NCI-H446 (cell line): ENCODE measurements around the gene GPR179.

Experiments
- DNase-seq, 2 experiments: peaks; one replicate each; lab custom pipeline; 2025; lab: John Stamatoyannopoulos, UW

Gene GPR179

GRCh38 chr17:38343608-38344419 lies at the start of gene GPR179:
Gene GPR179, minus strand, starts transcription at chr17:38343956. Its CDS starts 167 bp downstream, at chr17:38343789.
- DNase-seq, result no peak

- DNase-seq, result no peak
Measured at GRCh38 chr17:38379448-38379847, 35.7 kb upstream of the GPR179 start.

GRCh38 chr17:38369124-38369886 lies 25.5 kb upstream of the GPR179 start:
- DNase-seq, result no peak

- DNase-seq, result no peak
Measured at GRCh38 chr17:38364741-38365140, 21.0 kb upstream of the GPR179 start.

GRCh38 chr17:38363016-38363415 lies 19.3 kb upstream of the GPR179 start:
- DNase-seq, result no peak

GRCh38 chr17:38361694-38362465 lies 18.1 kb upstream of the GPR179 start:
- no peak for DNase-seq

- DNase-seq, result peak; percentile 34 to 71
Measured at GRCh38 chr17:38358586-38359513, 15.1 kb upstream of the GPR179 start.

GRCh38 chr17:38357486-38358123 lies 13.8 kb upstream of the GPR179 start:
- peak; percentile 72 to 85 for DNase-seq

GRCh38 chr17:38355251-38355650 lies 11.5 kb upstream of the GPR179 start:
- no peak for DNase-seq

GRCh38 chr17:38354466-38354865 lies 10.7 kb upstream of the GPR179 start:
- DNase-seq, result no peak

GRCh38 chr17:38353668-38354067 lies 9.9 kb upstream of the GPR179 start:
- no peak for DNase-seq

GRCh38 chr17:38353086-38353604 lies 9.4 kb upstream of the GPR179 start:
- DNase-seq, result no peak

- no peak for DNase-seq
Measured at GRCh38 chr17:38352245-38353085, 8.7 kb upstream of the GPR179 start.

- DNase-seq, result peak; percentile 65 to 94
Measured at GRCh38 chr17:38351412-38352222, 7.9 kb upstream of the GPR179 start, which contains the start of gene SOCS7. Gene SOCS7, plus strand, starts transcription at chr17:38351844. Its CDS starts 209 bp downstream, at chr17:38352053.

GRCh38 chr17:38350035-38350434 lies 6.3 kb upstream of the GPR179 start:
- no peak for DNase-seq

- DNase-seq, result peak; percentile 81 to 84
Measured at GRCh38 chr17:38349097-38349730, 5.5 kb upstream of the GPR179 start.

- no peak for DNase-seq
Measured at GRCh38 chr17:38345743-38346142, 2.0 kb upstream of the GPR179 start.

- no peak for DNase-seq
Measured at GRCh38 chr17:38344420-38344745, 627 bp upstream of the GPR179 start.
